IMR-90 (cell line): ENCODE results near the gene INPP5A. TPM values are rescaled to one million over a fixed set of nuclear protein-coding genes. Genes with fewer than 3 reads are reported as not detected.

Experiments
- BHLHE40 ChIP-seq: fragments of 150-350 bp; IDR thresholded peaks from 2 replicates; pipeline ENCODE4 v1.6.1; 2016; ENCODE audit warnings: mild to moderate bottlenecking, low read depth, low read length
- CEBPB ChIP-seq: IDR thresholded peaks from 2 replicates; pipeline ENCODE4 v1.6.1; 2012; ENCODE audit warnings: low read depth, low read length, improper control_type of control experiment
- FOS ChIP-seq: fragments of 150-350 bp; IDR thresholded peaks from 2 replicates; pipeline ENCODE4 v1.6.1; 2016; ENCODE audit warnings: low read depth, low read length
- MAFK ChIP-seq: IDR thresholded peaks from 2 replicates; pipeline ENCODE4 v1.6.1; 2012; ENCODE audit warnings: low read depth, low read length, improper control_type of control experiment
- POLR2A ChIP-seq: IDR thresholded peaks from 2 replicates; pipeline ENCODE4 v1.6.1; 2012; ENCODE audit warnings: mild to moderate bottlenecking, low read depth, low read length
- polyA plus RNA-seq, 3 experiments: library from polyadenylated mRNA; depleted of rRNA; stranded (reverse); fragments of >200 nt; gene quantifications; 2 replicates each; pipeline ENCODE4 v1.2.3, GENCODE V29; 2012; ENCODE audit warnings: low replicate concordance in 1 of 3
- total RNA-seq: library from RNA; depleted of rRNA; stranded (reverse); fragments of >200 nt; gene quantifications from 2 replicates; pipeline ENCODE4 v1.2.3, GENCODE V29; 2012
- TF ChIP-seq, protein P1 (sequence below): fragments of 150-350 bp; IDR thresholded peaks from 2 replicates; pipeline ENCODE4 v1.6.1; 2016; ENCODE audit warnings: low read depth, mild to moderate bottlenecking, low read length, moderate library complexity, borderline replicate concordance

INPP5A gene
- total and polyA plus RNA-seq, 2 of the 4 experiments (the other 2 are of a cell fraction), result 21.4 to 36.7 TPM

DNA sequence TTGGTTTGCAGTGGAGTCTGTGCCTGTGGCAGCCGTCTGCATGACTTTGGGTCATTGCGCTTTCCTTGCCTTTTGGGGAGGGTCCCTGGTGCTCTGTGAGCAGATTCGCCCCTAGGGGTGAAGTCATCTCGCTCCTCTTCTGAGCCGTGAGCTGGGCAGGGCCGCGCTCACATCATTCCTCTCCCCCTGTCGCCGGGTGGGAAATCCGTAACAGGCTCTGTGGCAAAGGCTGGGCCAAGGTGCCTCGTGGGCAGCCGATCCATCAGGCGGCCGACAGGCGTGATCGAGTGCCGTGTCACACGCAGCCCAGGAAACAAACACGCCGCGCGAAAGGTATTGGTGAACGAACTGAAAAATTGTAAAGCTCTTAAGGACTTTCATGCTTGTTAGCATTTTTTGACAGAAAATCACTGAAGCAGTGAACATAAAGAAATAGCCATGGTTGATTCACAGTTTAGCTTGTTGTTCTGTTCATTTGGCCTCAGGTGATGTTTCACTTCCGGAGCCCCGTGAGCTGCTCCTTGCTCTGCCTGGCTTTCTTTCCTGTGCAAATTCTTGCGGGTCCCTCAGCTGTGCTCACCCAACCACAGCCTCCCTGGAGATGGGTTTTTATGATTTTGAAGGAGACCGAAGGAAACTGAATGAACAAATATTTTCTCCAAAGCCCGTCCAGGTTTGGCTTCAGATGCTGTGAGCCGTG, 126.2 kb downstream of the INPP5A start (continued):
- TF ChIP-seq, protein P1, sequence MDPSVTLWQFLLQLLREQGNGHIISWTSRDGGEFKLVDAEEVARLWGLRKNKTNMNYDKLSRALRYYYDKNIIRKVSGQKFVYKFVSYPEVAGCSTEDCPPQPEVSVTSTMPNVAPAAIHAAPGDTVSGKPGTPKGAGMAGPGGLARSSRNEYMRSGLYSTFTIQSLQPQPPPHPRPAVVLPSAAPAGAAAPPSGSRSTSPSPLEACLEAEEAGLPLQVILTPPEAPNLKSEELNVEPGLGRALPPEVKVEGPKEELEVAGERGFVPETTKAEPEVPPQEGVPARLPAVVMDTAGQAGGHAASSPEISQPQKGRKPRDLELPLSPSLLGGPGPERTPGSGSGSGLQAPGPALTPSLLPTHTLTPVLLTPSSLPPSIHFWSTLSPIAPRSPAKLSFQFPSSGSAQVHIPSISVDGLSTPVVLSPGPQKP, result no peak
- TF ChIP-seq FOS, result no peak
- TF ChIP-seq CEBPB, result no peak
- TF ChIP-seq MAFK, result no peak
- no peak for TF ChIP-seq BHLHE40
- no peak for TF ChIP-seq POLR2A
